ENCODE measurements around the gene PPT2. TPM values are rescaled to one million over a fixed set of nuclear protein-coding genes. Genes with fewer than 3 reads are reported as not detected.

The PPT2 gene
- polyA plus RNA-seq (ENCODE audit: insufficient read length in 12 of 12) = 10 to 100 TPM in 11 of 12 donors, not detected in 1; 23.9 to 57.7 (median 32.6) TPM
- long read RNA-seq, donor 1 = 0 reads
- long read RNA-seq, donor 2, partial matches to known transcripts = 5 of 13 reads
- long read RNA-seq, donor 2, other reads (novel, unspliced or antisense) = 0 of 13 reads
- long read RNA-seq, donor 3, partial matches to known transcripts = 0 of 3 reads
- long read RNA-seq, donor 3, other reads (novel, unspliced or antisense) = 0 of 3 reads
- long read RNA-seq, donor 4, partial matches to known transcripts = 0 of 3 reads
- long read RNA-seq, donor 4, other reads (novel, unspliced or antisense) = 0 of 3 reads
- long read RNA-seq, donor 5, transcript PPT2-244 (9 exons, 2,053 nt) = major isoform, 14 of 27 reads
- long read RNA-seq, donor 5, partial matches to known transcripts = 6 of 27 reads
- long read RNA-seq, donor 5, other reads (novel, unspliced or antisense) = 0 of 27 reads
- long read RNA-seq, donor 6, partial matches to known transcripts = 5 of 8 reads
- long read RNA-seq, donor 6, other reads (novel, unspliced or antisense) = 0 of 8 reads
- long read RNA-seq, donor 7, partial matches to known transcripts = 0 of 2 reads
- long read RNA-seq, donor 7, other reads (novel, unspliced or antisense) = 0 of 2 reads
- long read RNA-seq, donor 8, partial matches to known transcripts = 73 of 79 reads
- long read RNA-seq, donor 8, other reads (novel, unspliced or antisense) = 0 of 79 reads
- long read RNA-seq, donor 9, partial matches to known transcripts = 5 of 6 reads
- long read RNA-seq, donor 9, other reads (novel, unspliced or antisense) = 0 of 6 reads
- long read RNA-seq, donor 10, transcript PPT2-244 (9 exons, 2,053 nt) = major isoform, 5 of 6 reads
- long read RNA-seq, donor 10, partial matches to known transcripts = 0 of 6 reads
- long read RNA-seq, donor 10, other reads (novel, unspliced or antisense) = 0 of 6 reads
- long read RNA-seq, donor 11, partial matches to known transcripts = 0 of 3 reads
- long read RNA-seq, donor 11, other reads (novel, unspliced or antisense) = 0 of 3 reads

GRCh38 chr6:32153564-32154513 lies at the start of gene PPT2:
PPT2 (plus strand) TSS chr6:32154141; CDS start chr6:32154595, 454 bp downstream.
- DNase-seq = peak; percentile 96

DNA sequence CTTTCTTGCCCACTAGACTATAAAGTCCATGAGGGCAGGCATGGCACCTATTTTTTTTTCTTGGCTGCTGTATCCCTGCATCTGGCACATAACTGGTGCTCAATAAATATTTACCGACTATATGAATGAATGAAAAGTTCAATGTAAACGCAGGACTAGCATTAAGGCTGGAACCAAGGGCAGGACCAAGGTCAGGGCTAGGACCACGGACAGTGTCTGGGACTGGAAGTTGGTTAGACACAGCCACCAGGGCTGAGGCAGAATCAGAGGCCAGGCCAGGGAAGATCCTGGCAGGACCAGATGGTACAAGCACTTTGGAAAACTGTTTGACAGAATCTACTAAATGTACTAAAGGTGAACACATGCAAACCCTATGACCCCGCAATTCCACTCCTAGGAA lies 48.5 kb upstream of the PPT2 start:
- no peak for DNase-seq

DNA sequence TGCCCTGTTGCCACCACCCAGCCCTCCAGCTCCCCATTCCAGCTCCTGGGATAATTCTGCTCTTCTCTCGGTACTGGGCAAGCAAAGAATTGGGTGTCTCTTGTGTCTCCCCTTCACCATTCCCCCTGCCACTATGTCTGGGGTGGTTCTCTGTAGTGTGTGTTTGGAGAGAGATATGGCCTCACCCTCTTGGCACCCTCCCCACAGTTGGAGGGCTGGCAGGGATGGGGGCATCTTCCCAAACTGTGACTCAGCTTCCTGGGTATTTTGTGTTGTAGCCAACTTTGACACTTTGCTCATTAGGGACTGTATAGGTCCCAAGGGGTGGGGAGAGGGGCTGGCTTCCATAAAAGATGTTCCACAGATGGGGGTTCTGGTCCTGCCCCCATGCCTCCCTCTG lies 46.5 kb upstream of the PPT2 start:
- no peak for DNase-seq

- DNase-seq = peak; percentile 90
Measured at GRCh38 chr6:32108094-32108627, 45.8 kb upstream of the PPT2 start.

DNA sequence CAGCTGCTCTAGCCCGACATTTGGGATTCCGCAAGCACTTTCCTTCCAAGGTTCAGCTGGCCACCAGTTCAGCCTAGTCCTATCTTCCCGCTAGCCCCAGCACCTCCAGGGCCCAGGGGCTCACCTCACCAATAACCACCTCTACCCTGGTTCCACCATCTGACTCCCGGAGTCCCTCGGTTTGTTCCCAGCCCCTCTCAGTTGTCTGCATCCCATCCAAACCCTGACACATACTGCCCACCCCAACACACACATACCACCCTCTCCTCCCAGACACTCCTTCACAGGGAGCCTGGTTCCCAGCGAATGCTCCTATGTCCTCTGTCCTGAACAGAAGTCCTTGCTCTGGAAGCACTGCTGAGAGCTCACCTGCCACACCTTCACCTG lies 45.2 kb upstream of the PPT2 start:
- no peak for DNase-seq

DNA sequence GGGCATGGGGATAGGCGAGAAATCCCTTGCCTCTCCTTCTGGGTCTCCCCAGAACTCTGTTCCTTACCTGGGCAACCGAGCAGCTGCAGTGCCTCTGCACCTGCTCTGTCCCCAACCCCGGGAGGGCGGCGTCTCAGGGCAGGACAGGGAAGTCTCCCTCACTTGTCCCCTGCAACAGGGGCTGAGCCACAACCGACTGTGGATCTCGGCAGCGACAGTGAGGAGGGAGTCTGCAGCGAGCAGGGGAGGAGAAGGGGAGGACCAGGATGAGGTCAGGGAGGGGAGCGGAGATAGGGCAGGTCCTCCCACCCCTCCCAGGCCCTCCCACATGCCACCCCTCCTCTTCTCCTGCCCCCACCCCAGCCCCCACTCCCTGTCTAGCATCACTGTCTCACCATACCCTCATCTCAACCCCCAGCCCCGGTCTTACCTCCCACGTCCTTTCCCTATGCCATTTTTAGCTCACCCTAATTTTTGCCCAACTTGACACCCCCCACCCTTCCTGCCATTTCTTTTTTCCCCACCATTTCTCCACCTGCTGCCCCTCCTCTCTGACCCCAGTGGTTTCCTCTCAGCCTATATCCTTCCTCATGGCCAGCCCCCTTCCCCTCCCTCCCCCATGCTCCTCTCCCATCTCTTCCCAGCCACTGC lies 44.7 kb upstream of the PPT2 start, which contains the start of gene TNXB:
TNXB (minus strand) TSS at position 225 of the 651 bp plus-strand sequence. CDS start 11,140 bp downstream, outside the sequence.
- DNase-seq = peak; percentile 70

DNA sequence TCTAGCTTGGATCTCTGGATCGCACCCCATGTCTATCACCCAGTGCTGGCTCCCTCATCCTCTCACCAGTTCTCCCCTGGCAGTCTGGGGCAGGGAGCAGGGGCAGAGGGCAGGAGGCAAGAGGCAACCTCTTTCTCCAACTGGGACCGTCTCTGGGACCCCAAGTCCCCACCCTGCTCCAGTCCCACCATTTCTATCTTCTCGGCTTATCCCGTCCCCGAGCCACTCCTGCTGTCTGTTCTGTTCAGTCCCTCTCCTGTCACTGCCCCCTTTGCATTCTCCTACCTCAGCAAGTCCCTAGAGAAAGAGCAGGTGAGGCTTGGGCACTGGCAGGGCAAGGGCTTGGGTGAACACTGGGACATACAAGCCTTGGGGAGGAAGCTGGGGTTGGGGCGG lies 44.2 kb upstream of the PPT2 start:
- DNase-seq = no peak

GRCh38 chr6:32110632-32111031 lies 43.3 kb upstream of the PPT2 start:
- no peak for DNase-seq

GRCh38 chr6:32111424-32112066 lies 42.4 kb upstream of the PPT2 start:
- peak; percentile 79 for DNase-seq

DNA sequence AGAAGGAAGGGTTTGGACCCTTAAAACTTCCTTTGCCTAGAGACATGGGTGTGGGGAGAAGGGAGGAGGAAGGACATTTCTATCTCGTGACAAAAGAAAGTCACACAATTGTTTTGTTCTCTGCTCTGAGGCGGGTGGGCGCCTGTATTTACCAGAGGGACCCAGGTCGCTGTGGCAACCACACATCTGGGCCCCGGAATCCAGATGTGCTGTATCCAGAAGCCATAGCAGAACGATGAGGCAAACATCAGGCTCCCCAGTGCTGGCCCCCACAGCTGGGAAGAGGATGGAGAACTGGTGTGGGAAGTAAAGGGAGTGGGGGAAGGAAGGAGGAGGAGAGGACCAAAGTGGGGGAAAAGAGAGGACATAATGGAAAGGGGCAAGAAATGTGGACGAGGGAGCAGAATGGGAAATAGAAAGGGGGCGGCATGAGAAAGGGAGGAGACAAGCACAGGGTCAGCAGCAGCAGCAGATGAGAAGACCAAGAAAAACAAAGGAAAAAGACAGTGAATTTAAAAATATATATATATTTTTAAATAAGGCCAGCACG lies 41.4 kb upstream of the PPT2 start:
- peak; percentile 92 for DNase-seq

DNA sequence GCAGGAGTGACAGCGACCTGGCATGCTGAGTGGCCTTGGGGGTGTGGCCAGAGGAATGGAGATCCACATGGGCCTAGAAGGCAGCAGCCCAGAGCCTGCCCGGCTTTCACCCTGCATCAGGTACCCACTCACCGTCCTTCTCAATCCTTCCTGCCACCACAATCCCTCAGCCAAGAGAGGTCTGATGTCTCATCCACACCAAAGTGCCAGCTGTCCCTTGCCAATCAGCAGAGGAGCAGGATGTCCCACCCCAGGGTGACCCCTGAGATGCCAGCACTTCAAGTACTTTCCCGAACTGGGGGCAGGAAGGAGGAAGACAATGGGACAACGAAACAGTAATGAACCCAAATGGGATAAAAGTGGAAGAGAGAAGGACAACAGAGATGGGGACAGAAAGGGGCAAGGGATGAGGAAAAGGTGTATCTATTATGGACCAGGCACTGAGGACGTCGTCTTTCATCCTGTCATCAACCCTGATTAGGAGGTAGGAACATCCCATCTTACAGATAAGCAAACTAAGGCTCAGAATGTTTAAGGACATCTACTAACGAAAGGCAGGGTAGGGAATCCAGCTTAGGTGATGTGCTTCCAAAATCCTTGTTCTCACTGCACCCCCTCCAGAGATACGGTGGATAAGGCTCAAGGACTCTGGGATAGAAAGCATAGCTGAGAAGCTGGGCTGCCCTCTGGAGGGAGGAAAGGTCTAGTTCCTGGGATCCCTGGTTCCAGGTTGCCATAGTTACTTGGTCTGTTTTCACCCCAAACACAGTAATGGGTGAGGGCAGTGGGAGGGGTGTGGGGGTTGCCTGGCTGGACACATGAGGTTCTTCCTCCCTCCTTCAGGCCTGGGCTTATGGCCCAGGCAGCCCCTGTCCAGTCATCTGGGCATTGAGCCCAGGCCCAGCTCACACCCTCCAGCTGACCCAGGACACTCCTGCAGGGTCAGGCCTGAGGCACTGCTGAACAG lies 40.3 kb upstream of the PPT2 start:
- DNase-seq = peak; percentile 96

DNA sequence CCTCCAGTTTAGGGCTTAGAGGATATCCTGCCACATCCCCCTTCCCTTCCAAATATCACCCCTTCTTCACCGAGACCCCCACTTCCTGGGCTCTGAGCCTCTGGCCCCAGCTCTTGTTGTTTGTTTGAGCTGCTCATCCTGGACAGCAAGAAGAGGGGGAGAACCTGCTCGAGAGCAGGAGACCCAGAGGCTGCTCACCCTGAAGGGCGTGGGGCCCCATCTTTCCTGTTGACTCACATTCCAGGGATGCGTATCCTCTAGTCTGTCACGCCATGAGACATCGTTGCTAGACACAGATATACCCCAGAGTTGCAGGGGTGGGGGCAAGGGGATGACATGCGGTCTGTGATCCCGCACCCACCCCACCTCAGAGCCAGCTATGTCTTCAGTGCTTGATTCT lies 39.1 kb upstream of the PPT2 start:
- DNase-seq = no peak

- no peak for DNase-seq
Measured at GRCh38 chr6:32115623-32116022, 38.3 kb upstream of the PPT2 start.

DNA sequence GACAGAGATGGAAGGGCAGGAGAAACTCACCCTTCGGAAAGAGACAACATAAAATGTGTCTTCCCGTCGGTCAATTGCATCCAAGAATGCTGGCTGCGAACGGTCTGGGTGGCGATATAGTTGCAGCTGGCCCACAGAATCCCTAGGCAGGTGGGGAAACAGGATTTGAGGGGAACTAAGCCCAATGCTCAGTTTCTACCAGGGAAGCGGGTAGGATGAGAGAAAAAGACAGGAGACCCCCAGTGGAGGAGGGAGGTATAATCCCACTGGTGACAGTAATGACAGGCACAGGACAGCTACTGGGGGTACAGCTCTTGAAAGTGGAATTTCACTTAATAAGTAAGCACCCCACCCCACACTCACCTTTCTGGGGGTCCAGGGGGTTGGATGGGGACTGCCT lies 37.3 kb upstream of the PPT2 start:
- DNase-seq = no peak

- DNase-seq = no peak
Measured at GRCh38 chr6:32117461-32117860, 36.5 kb upstream of the PPT2 start.

- peak; percentile 85 for DNase-seq
Measured at GRCh38 chr6:32118782-32119628, 34.9 kb upstream of the PPT2 start.

DNA sequence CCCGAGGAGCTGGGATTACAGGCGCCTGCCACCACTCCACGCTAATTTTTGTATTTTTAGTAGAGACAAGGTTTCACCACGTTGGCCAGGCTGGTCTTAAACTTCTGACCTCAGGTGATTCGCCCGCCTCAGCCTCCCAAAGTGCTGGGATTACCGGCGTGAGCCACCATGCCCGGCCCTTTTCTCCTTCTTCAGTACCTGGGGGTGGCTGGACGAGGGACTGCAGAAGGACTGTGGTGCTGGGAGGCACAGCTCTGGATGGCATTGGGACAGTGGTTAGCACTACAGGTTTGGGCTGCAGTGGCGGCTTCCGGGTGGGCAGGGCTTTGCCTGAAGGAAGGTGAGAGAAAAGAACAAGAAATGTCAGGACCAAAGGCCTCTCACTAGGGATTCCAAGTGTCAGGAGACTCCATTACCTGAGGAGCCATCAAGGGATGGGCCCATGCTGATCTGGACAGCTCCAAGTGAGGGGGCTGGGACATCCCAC lies 33.3 kb upstream of the PPT2 start:
- DNase-seq = no peak

Measured in muscle of arm (tissue), 14 donors.